HepG2 (cell line): Measurements from ENCODE around the gene DHX57. TPM values are rescaled to one million over a fixed set of nuclear protein-coding genes. Genes with fewer than 3 reads are reported as not detected.

Experiments used
- ATAC-seq: fragments of 200-7000 bp; cut with Tn5 transposase; 3 replicates; pipeline ENCODE4 v1.9.1; 2020; ENCODE audit warnings: mild to moderate bottlenecking, moderate library complexity
- BruUV-seq: library from RNA; stranded (reverse); fragments of 400-500 nt; replicated peaks from 2 replicates; lab custom pipeline; 2021; lab: Mats Ljungman, UMichigan
- CTCF ChIA-PET: fragments of 300-600 bp; formaldehyde crosslinking; extraction: SDS; loops from one replicate; lab custom pipeline; 2021; ENCODE audit warnings: low total read pairs, inconsistent platforms, low intra/inter-chr PET ratio; lab: Yijun Ruan, JAX
- POLR2A ChIA-PET: fragments of 350-600 bp; sonication (Branson Sonifier 250); formaldehyde crosslinking; loops from one replicate; lab custom pipeline; 2020; ENCODE audit warnings: antibody characterized with exemption, inconsistent platforms; lab: Yijun Ruan, JAX
- DNase-seq: peaks from one replicate; pipeline ENCODE4 v3.0.0-alpha.2; 2015; ENCODE audit warnings: low spot score
- FAIRE-seq: peaks from 3 replicates; lab custom pipeline; 2011; peaks lifted over from hg19 to GRCh38; lab: Jason Lieb, UNC
- H2AFZ ChIP-seq: one replicate; pipeline ENCODE4 v1.6.1; 2011; ENCODE audit warnings: low read length, inconsistent platforms
- H3K27ac ChIP-seq: fragments of 300-600 bp; 3 replicates; pipeline ENCODE4 v1.8.0; 2011; ENCODE audit warnings: mixed run types, mild to moderate bottlenecking, mixed read lengths, low read length, inconsistent platforms; ENCODE audit not compliant: insufficient read depth; ENCODE audit errors: extremely low read length
- H3K27me3 ChIP-seq, 2 experiments: fragments of 200-600 bp in 1 of 2; 2 replicates in 1 of 2; 3 replicates in 1 of 2; pipeline versions ENCODE4 v1.6.0 to v1.8.0; 2011; ENCODE audit warnings: low read length in 2 of 2, mild to moderate bottlenecking in 2 of 2, moderate library complexity in 2 of 2, inconsistent platforms in 1 of 2; ENCODE audit not compliant: insufficient read depth in 2 of 2, control insufficient read depth in 1 of 2
- H3K36me3 ChIP-seq, 2 experiments: fragments of 200-600 bp in 1 of 2; replicated peaks in 1 of 2; 2 replicates in 1 of 2; 3 replicates in 1 of 2; pipeline versions ENCODE4 v1.5.1 to v1.8.0; 2011; ENCODE audit warnings: low read length in 2 of 2, inconsistent platforms in 1 of 2; ENCODE audit not compliant: insufficient read depth in 2 of 2, control insufficient read depth in 1 of 2
- H3K4me1 ChIP-seq: 2 replicates; pipeline ENCODE4 v1.5.1; 2012; ENCODE audit warnings: low read length, inconsistent platforms; ENCODE audit not compliant: insufficient read depth
- H3K4me2 ChIP-seq: 2 replicates; pipeline ENCODE4 v1.6.0; 2011; ENCODE audit warnings: low read depth, low read length, inconsistent platforms
- H3K4me3 ChIP-seq, 3 experiments: fragments of 200-600 bp in 1 of 3; sonication (generic), shearing (Covaris generic) in 1 of 3; replicated peaks in 1 of 3; 2 replicates each; pipeline ENCODE4 v1.5.1; 2011 to 2016; ENCODE audit warnings: low read length in 3 of 3, inconsistent platforms in 2 of 3, low read depth in 2 of 3, mild to moderate bottlenecking in 2 of 3, control low read depth in 1 of 3, mixed read lengths in 1 of 3; ENCODE audit not compliant: insufficient read depth in 1 of 3
- H3K79me2 ChIP-seq: one replicate; pipeline ENCODE4 v1.6.1; 2011; ENCODE audit warnings: low read length, inconsistent platforms; ENCODE audit not compliant: insufficient read depth
- H3K9ac ChIP-seq: 2 replicates; pipeline ENCODE4 v1.6.0; 2011; ENCODE audit warnings: mild to moderate bottlenecking, low read depth, low read length, inconsistent platforms; ENCODE audit not compliant: insufficient read depth
- H3K9me3 ChIP-seq: 2 replicates; pipeline ENCODE4 v1.5.1; 2012; ENCODE audit warnings: mild to moderate bottlenecking, low read length
- H4K20me1 ChIP-seq: 2 replicates; pipeline ENCODE4 v1.6.0; 2011; ENCODE audit warnings: inconsistent platforms, mild to moderate bottlenecking, low read length, moderate library complexity; ENCODE audit not compliant: insufficient read depth
- FOXJ3 ChIP-seq: sonication (generic); formaldehyde crosslinking; IDR thresholded peaks from 2 replicates; pipeline ENCODE4 v1.4.0; 2020; ENCODE audit warnings: missing genetic modification reagents, mild to moderate bottlenecking, borderline replicate concordance
- GFI1 ChIP-seq: sonication (generic); formaldehyde crosslinking; IDR thresholded peaks from 2 replicates; pipeline ENCODE4 v1.5.0; 2020; ENCODE audit warnings: missing genetic modification reagents, mild to moderate bottlenecking, borderline replicate concordance
- MXD4 ChIP-seq: IDR thresholded peaks from 2 replicates; pipeline ENCODE4 v1.6.1; 2016; ENCODE audit warnings: mild to moderate bottlenecking, missing biosample characterization, missing genetic modification reagents
- PPARG ChIP-seq: conservative IDR thresholded peaks from 2 replicates; pipeline ENCODE4 v1.6.1; 2016; ENCODE audit warnings: missing biosample characterization, missing genetic modification reagents
- SMAD3 ChIP-seq: sonication (generic); formaldehyde crosslinking; IDR thresholded peaks from 2 replicates; pipeline ENCODE4 v1.4.0; 2020; ENCODE audit warnings: missing genetic modification reagents
- ZFX ChIP-seq: sonication (generic); formaldehyde crosslinking; IDR thresholded peaks from 2 replicates; pipeline ENCODE4 v1.4.0; 2020; ENCODE audit warnings: mild to moderate bottlenecking, low read depth, missing genetic modification reagents, moderate library complexity
- ZMYM3 ChIP-seq: sonication (generic); formaldehyde crosslinking; IDR thresholded peaks from 2 replicates; pipeline ENCODE4 v1.5.1; 2020; ENCODE audit warnings: mild to moderate bottlenecking, missing genetic modification reagents
- ZNF343 ChIP-seq: sonication (generic); formaldehyde crosslinking; IDR thresholded peaks from 2 replicates; pipeline ENCODE4 v1.4.0; 2020; ENCODE audit warnings: mild to moderate bottlenecking, missing genetic modification reagents
- ZSCAN29 ChIP-seq: sonication (generic); formaldehyde crosslinking; conservative IDR thresholded peaks from 2 replicates; pipeline ENCODE4 v1.4.0; 2020; ENCODE audit warnings: mild to moderate bottlenecking, missing genetic modification reagents
- WGBS: methylation state at CpG from one replicate; pipeline ENCODE4 v1.1.6; 2017; ENCODE audit warnings: low lambda C conversion rate; 5-methylcytosine and 5-hydroxymethylcytosine counted together
- in situ Hi-C: cut with HindIII; loops from 2 replicates; pipeline ENCODE4 v1.10.0; 2017; ENCODE audit warnings: low pct_unique_long_range_greater_than_20kb; ENCODE audit not compliant: extremely low pct_ligation_motif_present
- intact Hi-C: fragments of 100-400 bp; cut with micrococcal nuclease; formaldehyde crosslinking; loops from one replicate; pipeline ENCODE4 v1.10.0; 2022; ENCODE audit not compliant: unreplicated experiment
- polyA plus RNA-seq, 8 experiments: library from polyadenylated mRNA; depleted of rRNA in 3 of 8; stranded (reverse) in 7 of 8; unstranded in 1 of 8; fragments of >200 nt; fragmentation: Illumina TruSeq in 4 of 8; extraction: Trizol in 4 of 8; gene quantifications; 2 replicates each; pipeline versions ENCODE4 v1.2.1 to v1.2.3, GENCODE V29; 2011 to 2016; ENCODE audit warnings: low read depth in 4 of 8, missing spikeins in 1 of 8, mixed read lengths in 1 of 8; ENCODE audit not compliant: insufficient read depth in 1 of 8
- total RNA-seq, 5 experiments: library from RNA; depleted of rRNA; stranded (reverse); fragments of >200 nt; fragmentation: Illumina TruSeq; extraction: Trizol; gene quantifications; 2 replicates each; pipeline ENCODE4 v1.2.3, GENCODE V29; 2016; ENCODE audit warnings: low read depth in 1 of 5
- TF ChIP-seq, protein P1 (sequence below): sonication (generic); formaldehyde crosslinking; conservative IDR thresholded peaks from 2 replicates; pipeline ENCODE4 v1.8.1; 2023; ENCODE audit warnings: missing genetic modification reagents
- TF ChIP-seq, protein P2 (sequence below): sonication (generic); formaldehyde crosslinking; IDR thresholded peaks from 2 replicates; pipeline ENCODE4 v1.5.0; 2020; ENCODE audit warnings: mild to moderate bottlenecking, missing genetic modification reagents, moderate library complexity
- TF ChIP-seq, protein P3 (sequence below): sonication (generic); formaldehyde crosslinking; IDR thresholded peaks from 2 replicates; pipeline ENCODE4 v1.4.0; 2020; ENCODE audit warnings: missing genetic modification reagents

The DHX57 gene
- total and polyA plus RNA-seq, 2 of the 13 experiments (the other 11 are each of a cell fraction or from before 2014, with no cell fraction given): 9.2 to 24.2 TPM

DNA sequence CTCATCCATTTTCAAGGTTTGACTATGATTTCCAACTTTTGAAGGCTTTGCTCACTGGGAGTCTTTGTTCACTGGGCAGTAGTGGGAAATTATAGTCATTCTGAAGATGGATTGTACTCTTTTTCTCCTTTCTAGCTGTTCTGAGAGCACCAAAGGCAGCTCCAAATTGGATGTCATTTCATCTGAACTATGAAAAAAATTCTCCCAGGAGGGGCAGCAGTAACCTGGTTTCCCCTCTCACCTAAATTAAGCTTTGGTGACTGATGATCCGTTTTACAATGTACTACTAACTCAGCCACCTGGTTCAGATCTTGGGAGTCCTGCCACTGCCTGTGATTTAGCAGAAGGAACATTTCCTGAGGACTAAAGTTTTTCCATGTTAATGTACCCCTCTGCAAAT is 31.5 kb upstream of the DHX57 start:
- H3K27ac ChIP-seq: peak overlapping the region; percentile 18
- H3K9ac ChIP-seq: peak overlapping the region; percentile 25; the same call in 1 of the 2 replicates
- H3K4me2 ChIP-seq: peak overlapping the region; percentile 56
- no peaks in the 10 kb centered on the region for H3K36me3 ChIP-seq
- DNase-seq (no peak), ATAC-seq (no peak)
- H3K27me3 ChIP-seq: no peaks in the 10 kb centered on the region
- no peaks in the 10 kb centered on the region for H3K79me2 ChIP-seq
- no peaks in the 10 kb centered on the region for H3K9me3 ChIP-seq
- in situ Hi-C loops: no loop called here
- H4K20me1 ChIP-seq: no peaks in the 10 kb centered on the region
- WGBS: 0% methylated on average over 1 of the region's 1 CpG
- POLR2A ChIA-PET: interaction anchor here (0.7 to 1.5 kb wide), 3 partner anchors 9 to 31 kb away, joined by 3 read pairs; partner anchors contain the start of genes DHX57 and MORN2
- intact Hi-C loops: no loop called here
- no TSS peak for BruUV-seq
- peaks cover 46% of the 10 kb centered on the region for H3K4me1 ChIP-seq
- CTCF ChIA-PET: no interaction called here
- TF ChIP-seq PPARG (CRISPR knock-in tag) (0 out of 2 replicates have a peak, but pooled peaks have one; percentile 1), ZMYM3 (CRISPR knock-in tag) (no peak), ZFX (CRISPR knock-in tag) (0 out of 2 replicates have a peak, but pooled peaks have one; percentile 9), GFI1 (CRISPR knock-in tag) (0 out of 2 replicates have a peak, but pooled peaks have one; percentile 4), FOXJ3 (CRISPR knock-in tag) (0 out of 2 replicates have a peak, but pooled peaks have one; percentile 3), MXD4 (no peak), SMAD3 (CRISPR knock-in tag) (no peak), ZNF343 (CRISPR knock-in tag) (0 out of 2 replicates have a peak, but pooled peaks have one; percentile 39), ZSCAN29 (CRISPR knock-in tag) (0 out of 2 replicates have a peak, but pooled peaks have one; percentile 37)
- TF ChIP-seq, protein P1, sequence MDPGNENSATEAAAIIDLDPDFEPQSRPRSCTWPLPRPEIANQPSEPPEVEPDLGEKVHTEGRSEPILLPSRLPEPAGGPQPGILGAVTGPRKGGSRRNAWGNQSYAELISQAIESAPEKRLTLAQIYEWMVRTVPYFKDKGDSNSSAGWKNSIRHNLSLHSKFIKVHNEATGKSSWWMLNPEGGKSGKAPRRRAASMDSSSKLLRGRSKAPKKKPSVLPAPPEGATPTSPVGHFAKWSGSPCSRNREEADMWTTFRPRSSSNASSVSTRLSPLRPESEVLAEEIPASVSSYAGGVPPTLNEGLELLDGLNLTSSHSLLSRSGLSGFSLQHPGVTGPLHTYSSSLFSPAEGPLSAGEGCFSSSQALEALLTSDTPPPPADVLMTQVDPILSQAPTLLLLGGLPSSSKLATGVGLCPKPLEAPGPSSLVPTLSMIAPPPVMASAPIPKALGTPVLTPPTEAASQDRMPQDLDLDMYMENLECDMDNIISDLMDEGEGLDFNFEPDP: 0 out of 2 replicates have a peak, but pooled peaks have one; percentile 59
- TF ChIP-seq, protein P2, sequence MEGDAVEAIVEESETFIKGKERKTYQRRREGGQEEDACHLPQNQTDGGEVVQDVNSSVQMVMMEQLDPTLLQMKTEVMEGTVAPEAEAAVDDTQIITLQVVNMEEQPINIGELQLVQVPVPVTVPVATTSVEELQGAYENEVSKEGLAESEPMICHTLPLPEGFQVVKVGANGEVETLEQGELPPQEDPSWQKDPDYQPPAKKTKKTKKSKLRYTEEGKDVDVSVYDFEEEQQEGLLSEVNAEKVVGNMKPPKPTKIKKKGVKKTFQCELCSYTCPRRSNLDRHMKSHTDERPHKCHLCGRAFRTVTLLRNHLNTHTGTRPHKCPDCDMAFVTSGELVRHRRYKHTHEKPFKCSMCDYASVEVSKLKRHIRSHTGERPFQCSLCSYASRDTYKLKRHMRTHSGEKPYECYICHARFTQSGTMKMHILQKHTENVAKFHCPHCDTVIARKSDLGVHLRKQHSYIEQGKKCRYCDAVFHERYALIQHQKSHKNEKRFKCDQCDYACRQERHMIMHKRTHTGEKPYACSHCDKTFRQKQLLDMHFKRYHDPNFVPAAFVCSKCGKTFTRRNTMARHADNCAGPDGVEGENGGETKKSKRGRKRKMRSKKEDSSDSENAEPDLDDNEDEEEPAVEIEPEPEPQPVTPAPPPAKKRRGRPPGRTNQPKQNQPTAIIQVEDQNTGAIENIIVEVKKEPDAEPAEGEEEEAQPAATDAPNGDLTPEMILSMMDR (CRISPR knock-in tag): no peak
- TF ChIP-seq, protein P3, sequence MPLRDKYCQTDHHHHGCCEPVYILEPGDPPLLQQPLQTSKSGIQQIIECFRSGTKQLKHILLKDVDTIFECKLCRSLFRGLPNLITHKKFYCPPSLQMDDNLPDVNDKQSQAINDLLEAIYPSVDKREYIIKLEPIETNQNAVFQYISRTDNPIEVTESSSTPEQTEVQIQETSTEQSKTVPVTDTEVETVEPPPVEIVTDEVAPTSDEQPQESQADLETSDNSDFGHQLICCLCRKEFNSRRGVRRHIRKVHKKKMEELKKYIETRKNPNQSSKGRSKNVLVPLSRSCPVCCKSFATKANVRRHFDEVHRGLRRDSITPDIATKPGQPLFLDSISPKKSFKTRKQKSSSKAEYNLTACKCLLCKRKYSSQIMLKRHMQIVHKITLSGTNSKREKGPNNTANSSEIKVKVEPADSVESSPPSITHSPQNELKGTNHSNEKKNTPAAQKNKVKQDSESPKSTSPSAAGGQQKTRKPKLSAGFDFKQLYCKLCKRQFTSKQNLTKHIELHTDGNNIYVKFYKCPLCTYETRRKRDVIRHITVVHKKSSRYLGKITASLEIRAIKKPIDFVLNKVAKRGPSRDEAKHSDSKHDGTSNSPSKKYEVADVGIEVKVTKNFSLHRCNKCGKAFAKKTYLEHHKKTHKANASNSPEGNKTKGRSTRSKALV (CRISPR knock-in tag): 0 out of 2 replicates have a peak, but pooled peaks have one; percentile 15
- TF ChIP-seq, all 625 proteins: peak for 8
- Histone ChIP-seq H3K4me3 (peak overlapping the region in 1 of 3 experiments; percentile 14; a peak in 1 of 6 replicates), H2AFZ (peak overlapping the region; percentile 55)
- FAIRE-seq: no peak
